Spleen (tissue), 11 donors: ENCODE data around the gene AGPAT3. TPM values are rescaled to one million over a fixed set of nuclear protein-coding genes. Genes with fewer than 3 reads are reported as not detected.

Experiments
- DNase-seq: peaks from one replicate; pipeline ENCODE4 v3.0.0-alpha.2; 2020
- H3K27ac ChIP-seq, 8 donors: fragments of 200-600 bp; sonication (generic) in 7 of 8; 1 replicate in 4 of 8; 2 replicates in 4 of 8; pipeline versions ENCODE4 v1.5.0 to v1.8.0; 2016 to 2021; ENCODE audit warnings: inconsistent platforms in 4 of 8, mild to moderate bottlenecking in 4 of 8, moderate library complexity in 1 of 8
- H3K27me3 ChIP-seq, 7 donors: fragments of 200-600 bp; sonication (generic) in 6 of 7; replicated peaks in 1 of 7; 1 replicate in 4 of 7; 2 replicates in 3 of 7; pipeline versions ENCODE4 v1.5.0 to v1.8.0; 2016 to 2021; ENCODE audit warnings: inconsistent platforms in 3 of 7, mild to moderate bottlenecking in 1 of 7
- H3K36me3 ChIP-seq, 6 donors: fragments of 200-600 bp; sonication (generic) in 5 of 6; 1 replicate in 4 of 6; 2 replicates in 2 of 6; pipeline versions ENCODE4 v1.5.0 to v1.8.0; 2016 to 2021; ENCODE audit warnings: inconsistent platforms in 2 of 6
- H3K4me1 ChIP-seq, 6 donors: fragments of 200-600 bp; sonication (generic) in 5 of 6; 1 replicate in 3 of 6; 2 replicates in 3 of 6; pipeline versions ENCODE4 v1.5.0 to v1.8.0; 2016 to 2021; ENCODE audit warnings: inconsistent platforms in 3 of 6
- H3K4me3 ChIP-seq, 8 donors: fragments of 200-600 bp; sonication (generic) in 7 of 8; 1 replicate in 4 of 8; 2 replicates in 4 of 8; pipeline versions ENCODE4 v1.5.0 to v1.8.0; 2016 to 2021; ENCODE audit warnings: inconsistent platforms in 4 of 8, mild to moderate bottlenecking in 4 of 8, moderate library complexity in 2 of 8
- H3K9me3 ChIP-seq, 8 donors: fragments of 200-600 bp; sonication (generic) in 7 of 8; 1 replicate in 4 of 8; 2 replicates in 4 of 8; pipeline versions ENCODE4 v1.5.0 to v1.8.0; 2016 to 2021; ENCODE audit warnings: inconsistent platforms in 4 of 8
- CTCF ChIP-seq, 11 experiments: fragments of 200-600 bp in 7 of 11; fragments of 450-650 bp in 4 of 11; sonication (generic) in 4 of 11; IDR thresholded peaks in 8 of 11; conservative IDR thresholded peaks in 3 of 11; 1 replicate in 7 of 11; 2 replicates in 4 of 11; pipeline versions ENCODE4 v1.4.0 to v1.8.0; 2016 to 2021; ENCODE audit warnings: antibody characterized with exemption in 11 of 11, inconsistent platforms in 4 of 11, mild to moderate bottlenecking in 1 of 11
- POLR2A ChIP-seq, 3 donors: fragments of 450-650 bp; IDR thresholded peaks; one replicate each; pipeline ENCODE4 v1.5.1; 2017; ENCODE audit warnings: antibody characterized with exemption in 3 of 3, mild to moderate bottlenecking in 1 of 3
- POLR2AphosphoS5 ChIP-seq, 3 donors: sonication (generic); formaldehyde crosslinking; IDR thresholded peaks; one replicate each; pipeline ENCODE4 v1.5.1; 2017; ENCODE audit warnings: antibody characterized with exemption in 3 of 3
- WGBS, 5 donors: extraction: QIAGEN DNeasy Blood & Tissue Kit in 3 of 5; methylation state at CpG; one replicate each; pipeline versions ENCODE4 v1.1.5 to v1.1.7; 2013 to 2018; 5-methylcytosine and 5-hydroxymethylcytosine counted together
- intact Hi-C: fragments of 100-400 bp; cut with DNase I; formaldehyde crosslinking; loops from one replicate; pipeline ENCODE4 v1.15.0; 2023; ENCODE audit warnings: low total_unique reads
- polyA plus RNA-seq, 3 donors: library from polyadenylated mRNA; stranded (reverse); fragments of 200-250 nt; gene quantifications; one replicate each; pipeline ENCODE4 v1.2.1, GENCODE V29; 2013
- total RNA-seq, 7 donors: library from RNA; depleted of rRNA in 3 of 7; stranded (reverse); fragments of >200 nt in 3 of 7; fragmentation: NEBNext Ultra II Directional in 4 of 7; extraction: Animal tissue kit (Norgen Biotek cat#: 25700) in 4 of 7; gene quantifications; one replicate each; pipeline versions ENCODE4 v1.1.0 to v1.2.1, GENCODE V29; 2016 to 2021
- donor health status: healthy with polysubstance abuse.
- donor health status: DM: no; HTN: no; CAD: no; lungs with moderate emphysema.
- donor health status: DM: no; HTN: no; CAD: no.
- donor health status: Bipolar disorder and iron deficiency.
- donor health status: healthy.
- donor health status: DM: no; HTN: no; CAD: no.
- donor health status: DM: yes; HTN: yes; CAD: no.

Gene AGPAT3
- total and polyA plus RNA-seq, 10 donors = 6.9 to 92.0 (median 56.0) TPM

DNA sequence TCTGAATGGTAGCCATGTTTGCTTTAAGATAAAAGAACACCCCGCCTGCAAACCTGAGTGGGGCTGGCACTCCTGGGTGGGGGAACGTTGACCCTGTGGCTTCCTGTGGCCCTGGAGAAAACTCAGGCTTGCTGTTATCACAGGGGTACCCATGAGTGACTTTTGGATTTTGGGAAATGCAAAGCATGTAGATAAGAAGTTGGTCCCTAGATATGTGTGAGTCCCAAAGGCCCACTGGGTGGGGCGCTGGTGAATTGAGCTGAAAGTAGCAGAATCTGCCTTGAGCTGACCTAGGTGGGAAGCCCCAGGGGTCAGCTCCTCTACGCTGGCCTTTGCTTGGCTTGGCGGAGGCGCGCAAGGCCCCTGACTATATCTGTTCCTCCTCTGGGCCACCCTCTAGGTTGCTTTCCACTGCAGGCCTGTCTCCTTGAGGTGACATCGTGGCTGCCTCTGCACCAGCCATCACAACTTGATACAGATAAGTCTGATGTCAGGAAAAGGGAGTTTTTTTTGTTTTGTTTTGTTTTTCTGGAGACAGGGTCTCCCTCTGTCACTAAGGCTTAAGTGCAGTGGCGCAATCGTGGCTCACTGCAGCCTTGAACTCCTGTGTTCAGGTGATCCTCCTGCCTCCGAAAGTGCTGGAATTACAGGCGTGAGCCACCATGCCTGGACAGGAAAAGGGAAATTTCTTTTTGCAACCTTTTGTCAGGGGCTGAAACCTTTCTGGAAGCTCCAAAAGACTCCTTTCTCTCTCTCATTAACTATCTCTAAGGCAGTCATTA lies 72.2 kb downstream of the AGPAT3 start:
- Histone ChIP-seq H3K9me3 (no peaks in the 10 kb centered on the region), H3K4me1 (peaks cover 0 to 52% (median 42%) of the 10 kb centered on the region in 6 donors), H3K27me3 (no peaks in the 10 kb centered on the region), H3K4me3 (no peak overlapping the region), H3K36me3 (peaks cover 0 to 46% (median 9%) of the 10 kb centered on the region in 6 donors), H3K27ac (peak overlapping the region in 5 of 8 donors; percentile 15 to 55 (median 45))
- TF ChIP-seq CTCF (IDR thresholded peaks at IDR 0.05 in 8 of 11, conservative IDR thresholded peaks at IDR 0.05 in 3 of 11) (no peak), POLR2AphosphoS5 (IDR thresholded peaks at IDR 0.05) (no peak), POLR2A (IDR thresholded peaks at IDR 0.05) (no peak)
- intact Hi-C loops = loop anchor here (10.0 kb wide), 1 partner anchor 122 kb away; no protein-coding TSS in a partner anchor
- WGBS, 5 donors = 88 to 91% (median 90%) methylated on average over 12 of the region's 12 CpGs
- DNase-seq = no peak

DNA sequence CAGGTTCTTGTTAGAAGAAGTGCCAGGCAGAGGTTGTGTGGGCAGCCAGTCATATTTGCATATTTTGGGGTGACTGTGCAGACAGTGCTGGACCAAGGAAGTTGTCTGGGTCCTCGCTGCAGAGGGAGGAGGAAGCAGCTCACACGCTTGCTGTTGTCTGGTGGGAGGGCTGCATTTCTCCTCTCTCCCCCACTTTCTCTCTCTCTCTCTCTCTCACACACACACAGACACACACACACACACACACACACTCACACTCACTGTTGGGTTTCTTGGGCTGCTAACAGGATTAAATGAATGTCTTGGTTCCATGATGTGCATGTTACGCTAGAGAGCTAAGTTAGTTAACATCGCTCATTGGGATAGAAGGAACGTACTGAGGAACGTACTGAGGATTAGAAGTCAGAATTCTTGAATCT lies 72.9 kb downstream of the AGPAT3 start:
- intact Hi-C loops = loop anchor here (10.0 kb wide), 1 partner anchor 123 kb away; no protein-coding TSS in a partner anchor
- no peak for DNase-seq
- WGBS, 5 donors = 72 to 81% (median 77%) methylated on average over 6 of the region's 6 CpGs

DNA sequence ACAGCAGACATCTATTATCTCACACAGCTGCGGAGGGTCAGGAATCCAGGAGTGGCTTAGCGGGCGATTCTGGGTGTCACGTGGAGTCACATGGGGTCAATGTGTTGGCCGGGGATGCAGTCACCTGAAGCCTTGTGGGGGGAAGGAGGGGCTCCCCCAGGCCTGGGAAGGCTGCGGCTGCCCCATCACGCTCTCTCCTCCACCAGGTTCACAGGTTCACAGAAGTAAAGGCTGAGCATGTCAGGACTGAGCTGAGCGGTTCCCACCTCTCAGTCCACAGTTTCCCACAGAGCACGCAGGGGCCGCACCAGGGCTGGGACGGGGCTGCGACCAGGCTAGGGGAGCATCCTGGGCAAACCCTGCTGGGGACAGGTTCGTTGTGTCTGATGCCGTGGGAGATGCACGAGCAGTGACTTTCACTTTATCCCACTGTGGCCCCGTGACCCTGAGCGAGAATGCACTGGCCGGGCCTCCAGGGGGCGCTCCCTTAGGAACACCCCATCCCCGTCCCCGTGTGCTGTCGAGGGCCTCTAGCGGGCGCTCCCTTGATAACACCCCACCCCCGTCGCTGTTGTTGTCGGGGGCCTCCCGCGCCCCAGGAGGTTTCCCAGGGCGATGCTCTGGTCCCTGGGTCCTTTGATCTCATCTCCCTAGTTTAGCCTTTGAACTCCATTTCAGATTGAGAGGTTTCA lies 73.9 kb downstream of the AGPAT3 start:
- no peaks in the 10 kb centered on the region for H3K9me3 ChIP-seq
- intact Hi-C loops = loop anchor here (10.0 kb wide), 1 partner anchor 124 kb away; no protein-coding TSS in a partner anchor
- H3K27ac ChIP-seq = peak overlapping the region in 6 of 8 donors; percentile 26 to 78 (median 48)
- DNase-seq = peak; percentile 92
- peaks cover 0 to 46% (median 10%) of the 10 kb centered on the region in 6 donors for H3K36me3 ChIP-seq
- H3K4me1 ChIP-seq = peaks cover 0 to 57% (median 43%) of the 10 kb centered on the region in 6 donors
- WGBS, 5 donors = 16 to 55% (median 17%) methylated on average over 8 to 30 of the region's 30 CpGs
- peak overlapping the region in 6 of 8 donors; percentile 34 to 75 (median 43) for H3K4me3 ChIP-seq
- H3K27me3 ChIP-seq = no peaks in the 10 kb centered on the region
- TF ChIP-seq POLR2AphosphoS5 (IDR thresholded peaks at IDR 0.05) = peak; percentile 48 to 81 (median 72)
- TF ChIP-seq POLR2A (IDR thresholded peaks at IDR 0.05) = no peak
- peak; percentile 75 to 99 (median 97) for TF ChIP-seq CTCF (IDR thresholded peaks at IDR 0.05 in 8 of 11, conservative IDR thresholded peaks at IDR 0.05 in 3 of 11)

More for the DNA sequence above, 72.9 kb downstream of the AGPAT3 start:
- H3K4me3 ChIP-seq = no peak overlapping the region
- peaks cover 0 to 51% (median 10%) of the 10 kb centered on the region in 6 donors for H3K36me3 ChIP-seq
- TF ChIP-seq POLR2AphosphoS5 (IDR thresholded peaks at IDR 0.05) (peak in 2 of 3 donors; percentile 16 to 48), POLR2A (IDR thresholded peaks at IDR 0.05) (no peak), CTCF (IDR thresholded peaks at IDR 0.05 in 8 of 11, conservative IDR thresholded peaks at IDR 0.05 in 3 of 11) (no peak)
- no peak overlapping the region for H3K27ac ChIP-seq
- H3K9me3 ChIP-seq = no peaks in the 10 kb centered on the region
- peaks cover 0 to 52% (median 42%) of the 10 kb centered on the region in 6 donors for H3K4me1 ChIP-seq
- H3K27me3 ChIP-seq = no peaks in the 10 kb centered on the region
